Type B pancreatic cell (in vitro differentiated cells): ENCODE results near the gene HMGCS1. TPM values are rescaled to one million over a fixed set of nuclear protein-coding genes. Genes with fewer than 3 reads are reported as not detected.

Source experiments
- DNase-seq: peaks from one replicate; pipeline ENCODE4 v3.0.0; 2021; ENCODE audit warnings: mixed read lengths; ENCODE audit not compliant: unreplicated experiment; ENCODE audit errors: extremely low spot score
- H3K27ac Mint-ChIP-seq: 2 replicates; pipeline ENCODE4 v1.8.0; 2021; ENCODE audit warnings: mild to moderate bottlenecking, mixed read lengths
- H3K27me3 Mint-ChIP-seq: 2 replicates; pipeline ENCODE4 v1.8.0; 2021; ENCODE audit warnings: mixed read lengths
- H3K36me3 Mint-ChIP-seq: 2 replicates; pipeline ENCODE4 v1.8.0; 2021; ENCODE audit warnings: mixed read lengths
- H3K4me1 Mint-ChIP-seq: one replicate; pipeline ENCODE4 v1.8.0; 2021; ENCODE audit warnings: mixed read lengths; ENCODE audit not compliant: unreplicated experiment
- H3K4me3 Mint-ChIP-seq: 2 replicates; pipeline ENCODE4 v1.8.0; 2021; ENCODE audit warnings: mild to moderate bottlenecking, mixed read lengths
- H3K9me3 Mint-ChIP-seq: 2 replicates; pipeline ENCODE4 v1.8.0; 2021; ENCODE audit warnings: mixed read lengths
- CTCF ChIP-seq: fragments of 200-600 bp; sonication (generic); conservative IDR thresholded peaks from 2 replicates; pipeline ENCODE4 v1.5.0; 2021; ENCODE audit warnings: antibody characterized with exemption, mild to moderate bottlenecking
- total RNA-seq: library from RNA; stranded (reverse); gene quantifications from 2 replicates; pipeline ENCODE4 v1.2.1, GENCODE V29; 2021; ENCODE audit warnings: low replicate concordance

The HMGCS1 gene
- total RNA-seq, 1 donor from 2014 or later: 128 TPM

DNA sequence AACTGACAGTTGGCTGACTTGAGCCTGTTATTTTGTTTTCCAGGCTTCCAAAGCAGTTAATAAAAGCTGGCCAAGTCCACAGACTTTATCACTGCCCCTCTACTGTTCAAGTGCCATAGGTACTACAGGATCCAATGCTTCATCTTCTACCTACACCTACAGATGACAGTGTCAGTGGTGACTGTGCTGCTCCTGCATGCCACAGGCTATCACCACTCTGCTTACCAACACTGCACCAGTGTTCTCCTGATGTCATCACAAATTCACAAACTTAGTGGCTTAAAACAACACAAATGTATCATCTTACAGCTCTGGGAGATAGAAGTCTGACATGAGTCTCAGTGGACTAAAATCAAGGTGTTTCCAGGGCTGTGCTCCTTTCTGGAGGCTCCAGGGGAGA lies 26.6 kb downstream of the HMGCS1 start:
- no peak overlapping the region for H3K4me3 Mint-ChIP-seq
- no peak overlapping the region for H3K27ac Mint-ChIP-seq
- no peak for DNase-seq
- no peaks in the 10 kb centered on the region for H3K27me3 Mint-ChIP-seq
- H3K9me3 Mint-ChIP-seq: no peaks in the 10 kb centered on the region
- peaks cover 22% of the 10 kb centered on the region for H3K36me3 Mint-ChIP-seq
- TF ChIP-seq CTCF: no peak
- no peaks in the 10 kb centered on the region for H3K4me1 Mint-ChIP-seq

GRCh38 chr5:43281840-43282658 lies 31.2 kb downstream of the HMGCS1 start:
- no peak for TF ChIP-seq CTCF
- Mint-ChIP-seq H3K9me3 (no peaks in the 10 kb centered on the region), H3K27me3 (peaks cover 9% of the 10 kb centered on the region), H3K4me1 (no peaks in the 10 kb centered on the region), H3K4me3 (no peak overlapping the region), H3K36me3 (peaks cover 8% of the 10 kb centered on the region), H3K27ac (no peak overlapping the region)
- DNase-seq: no peak

- H3K36me3 Mint-ChIP-seq: no peaks in the 10 kb centered on the region
- no peak for DNase-seq
- TF ChIP-seq CTCF: no peak
- peaks cover 14% of the 10 kb centered on the region for H3K27me3 Mint-ChIP-seq
- H3K9me3 Mint-ChIP-seq: no peaks in the 10 kb centered on the region
- H3K4me3 Mint-ChIP-seq: no peak overlapping the region
- no peak overlapping the region for H3K27ac Mint-ChIP-seq
- H3K4me1 Mint-ChIP-seq: no peaks in the 10 kb centered on the region
Measured at GRCh38 chr5:43279548-43280274, 33.5 kb downstream of the HMGCS1 start.

DNA sequence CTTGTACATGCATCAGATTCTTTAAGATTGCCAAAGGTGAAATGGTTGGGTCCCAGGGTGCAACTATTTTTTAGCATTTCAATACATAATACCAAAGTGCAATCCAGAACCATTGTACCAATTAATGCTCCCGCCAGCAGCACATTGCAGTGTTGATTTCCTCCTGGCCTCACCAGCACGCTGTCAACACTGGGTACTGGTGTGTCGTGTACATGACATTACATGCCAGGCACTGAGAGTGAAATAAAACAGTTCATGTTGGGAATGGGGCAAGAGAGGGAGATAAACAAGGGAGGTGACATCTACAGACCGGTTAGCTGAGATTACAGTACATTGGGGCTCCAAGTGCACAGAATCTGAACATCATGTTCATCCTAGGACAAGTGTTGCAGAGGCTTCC lies 37.8 kb downstream of the HMGCS1 start:
- no peak overlapping the region for H3K27ac Mint-ChIP-seq

GRCh38 chr5:43274435-43275114 lies 38.6 kb downstream of the HMGCS1 start:
- H3K27me3 Mint-ChIP-seq: peaks cover 17% of the 10 kb centered on the region
- no peaks in the 10 kb centered on the region for H3K36me3 Mint-ChIP-seq
- TF ChIP-seq CTCF: no peak
- no peak overlapping the region for H3K27ac Mint-ChIP-seq
- H3K9me3 Mint-ChIP-seq: no peaks in the 10 kb centered on the region
- no peak for DNase-seq
- no peak overlapping the region for H3K4me3 Mint-ChIP-seq
- H3K4me1 Mint-ChIP-seq: no peaks in the 10 kb centered on the region

More for the DNA sequence above, 37.8 kb downstream of the HMGCS1 start:
- no peak overlapping the region for H3K4me3 Mint-ChIP-seq
- H3K4me1 Mint-ChIP-seq: no peaks in the 10 kb centered on the region
- H3K36me3 Mint-ChIP-seq: no peaks in the 10 kb centered on the region
- peaks cover 17% of the 10 kb centered on the region for H3K27me3 Mint-ChIP-seq
- TF ChIP-seq CTCF: no peak
- DNase-seq: no peak
- H3K9me3 Mint-ChIP-seq: no peaks in the 10 kb centered on the region
